Bronchial epithelial cell (primary cell): ENCODE results near the gene EVX2. TPM values are rescaled to one million over a fixed set of nuclear protein-coding genes. Genes with fewer than 3 reads are reported as not detected.

ENCODE experiments used
- DNase-seq: peaks from one replicate; pipeline ENCODE4 v3.0.0-alpha.2; 2010; ENCODE audit warnings: low read depth
- FAIRE-seq: peaks from 2 replicates; lab custom pipeline; 2011; peaks lifted over from hg19 to GRCh38; lab: Jason Lieb, UNC
- H3K27me3 ChIP-seq: 2 replicates; pipeline ENCODE4 v1.5.1; 2011; ENCODE audit warnings: low read length; ENCODE audit not compliant: control insufficient read depth, insufficient read depth
- H3K36me3 ChIP-seq: 2 replicates; pipeline ENCODE4 v1.5.1; 2011; ENCODE audit warnings: low read length; ENCODE audit not compliant: control insufficient read depth, insufficient read depth
- H3K4me3 ChIP-seq: 2 replicates; pipeline ENCODE4 v1.5.1; 2011; ENCODE audit warnings: mild to moderate bottlenecking, low read depth, low read length, control low read depth
- total RNA-seq: library from RNA; depleted of rRNA; stranded (reverse); fragments of >200 nt; gene quantifications from 2 replicates; pipeline ENCODE4 v1.2.1, GENCODE V29; 2014
- TF ChIP-seq, protein P1 (sequence below): IDR thresholded peaks from 2 replicates; pipeline ENCODE4 v1.5.1; 2011; ENCODE audit warnings: mild to moderate bottlenecking, moderate library complexity, low read length, control low read depth, inconsistent platforms; ENCODE audit not compliant: insufficient read depth, severe bottlenecking

EVX2 gene
- total RNA-seq, 1 donor from 2014 or later = not detected

- Histone ChIP-seq H3K27me3 (peaks cover 76% of the 10 kb centered on the region), H3K4me3 (no peak overlapping the region), H3K36me3 (no peaks in the 10 kb centered on the region)
- FAIRE-seq (no peak), DNase-seq (no peak)
- TF ChIP-seq, protein P1, sequence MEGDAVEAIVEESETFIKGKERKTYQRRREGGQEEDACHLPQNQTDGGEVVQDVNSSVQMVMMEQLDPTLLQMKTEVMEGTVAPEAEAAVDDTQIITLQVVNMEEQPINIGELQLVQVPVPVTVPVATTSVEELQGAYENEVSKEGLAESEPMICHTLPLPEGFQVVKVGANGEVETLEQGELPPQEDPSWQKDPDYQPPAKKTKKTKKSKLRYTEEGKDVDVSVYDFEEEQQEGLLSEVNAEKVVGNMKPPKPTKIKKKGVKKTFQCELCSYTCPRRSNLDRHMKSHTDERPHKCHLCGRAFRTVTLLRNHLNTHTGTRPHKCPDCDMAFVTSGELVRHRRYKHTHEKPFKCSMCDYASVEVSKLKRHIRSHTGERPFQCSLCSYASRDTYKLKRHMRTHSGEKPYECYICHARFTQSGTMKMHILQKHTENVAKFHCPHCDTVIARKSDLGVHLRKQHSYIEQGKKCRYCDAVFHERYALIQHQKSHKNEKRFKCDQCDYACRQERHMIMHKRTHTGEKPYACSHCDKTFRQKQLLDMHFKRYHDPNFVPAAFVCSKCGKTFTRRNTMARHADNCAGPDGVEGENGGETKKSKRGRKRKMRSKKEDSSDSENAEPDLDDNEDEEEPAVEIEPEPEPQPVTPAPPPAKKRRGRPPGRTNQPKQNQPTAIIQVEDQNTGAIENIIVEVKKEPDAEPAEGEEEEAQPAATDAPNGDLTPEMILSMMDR = no peak
These were observed 22.2 kb upstream of the EVX2 start for GRCh38 chr2:176105730-176106580.

DNA sequence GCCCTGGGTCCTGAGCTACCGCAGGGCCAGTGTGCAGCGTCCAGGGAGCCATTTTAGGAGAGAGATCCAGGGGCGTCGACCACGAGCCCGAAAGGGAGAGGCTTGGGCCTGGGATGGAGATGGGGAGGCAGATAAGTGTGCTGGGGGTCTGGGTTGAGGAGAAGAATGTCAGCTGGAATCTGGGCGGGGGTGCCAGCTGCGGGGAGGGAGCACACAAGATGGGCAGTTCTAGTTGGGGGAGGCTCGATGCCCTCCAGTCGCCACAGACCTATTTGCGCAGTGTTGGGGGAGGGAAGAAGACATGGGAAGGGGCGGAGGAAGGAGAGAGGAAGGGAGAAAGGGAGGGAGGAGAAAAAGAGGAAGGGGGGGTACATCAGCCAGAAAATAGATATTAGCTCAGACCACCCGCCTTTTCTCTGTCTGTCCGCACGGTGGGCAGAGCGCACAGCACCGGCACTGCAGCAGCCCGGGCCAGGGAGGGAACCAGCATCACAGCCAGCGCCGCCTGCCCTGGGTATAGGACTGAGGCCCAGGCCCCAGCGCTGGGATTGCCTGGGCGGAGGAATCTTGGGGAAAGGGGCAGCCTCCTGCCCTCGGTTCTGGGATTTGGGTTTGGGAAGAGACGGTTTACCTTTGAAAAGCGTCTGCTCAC, 21.4 kb upstream of the EVX2 start:
- FAIRE-seq (no peak), DNase-seq (no peak)
- TF ChIP-seq, protein P1 = no peak
- Histone ChIP-seq H3K27me3 (peaks cover 76% of the 10 kb centered on the region), H3K4me3 (no peak overlapping the region), H3K36me3 (no peaks in the 10 kb centered on the region)

GRCh38 chr2:176104316-176105077, 20.7 kb upstream of the EVX2 start:
- no peak for DNase-seq
- Histone ChIP-seq H3K27me3 (peaks cover 76% of the 10 kb centered on the region), H3K4me3 (no peak overlapping the region), H3K36me3 (no peaks in the 10 kb centered on the region)
- FAIRE-seq = no peak
- TF ChIP-seq, protein P1 = no peak

GRCh38 chr2:176103742-176104315, 20.1 kb upstream of the EVX2 start:
- no peaks in the 10 kb centered on the region for H3K36me3 ChIP-seq
- no peak for DNase-seq
- no peak for FAIRE-seq
- peaks cover 76% of the 10 kb centered on the region for H3K27me3 ChIP-seq
- H3K4me3 ChIP-seq = no peak overlapping the region
- TF ChIP-seq, protein P1 = no peak

GRCh38 chr2:176103194-176103593, 19.4 kb upstream of the EVX2 start:
- no peak for DNase-seq
- no peak overlapping the region for H3K4me3 ChIP-seq
- no peaks in the 10 kb centered on the region for H3K36me3 ChIP-seq
- FAIRE-seq = no peak
- TF ChIP-seq, protein P1 = no peak
- H3K27me3 ChIP-seq = peaks cover 78% of the 10 kb centered on the region
